GM19025 (cell line): ENCODE results near the gene ZGLP1.

Source experiments
- ATAC-seq: cut with Tn5 transposase; IDR thresholded peaks from one replicate; pipeline ENCODE4 v1.9.1; 2021; ENCODE audit warnings: mild to moderate bottlenecking, low read depth, moderate library complexity; ENCODE audit not compliant: unreplicated experiment

ZGLP1 gene

DNA sequence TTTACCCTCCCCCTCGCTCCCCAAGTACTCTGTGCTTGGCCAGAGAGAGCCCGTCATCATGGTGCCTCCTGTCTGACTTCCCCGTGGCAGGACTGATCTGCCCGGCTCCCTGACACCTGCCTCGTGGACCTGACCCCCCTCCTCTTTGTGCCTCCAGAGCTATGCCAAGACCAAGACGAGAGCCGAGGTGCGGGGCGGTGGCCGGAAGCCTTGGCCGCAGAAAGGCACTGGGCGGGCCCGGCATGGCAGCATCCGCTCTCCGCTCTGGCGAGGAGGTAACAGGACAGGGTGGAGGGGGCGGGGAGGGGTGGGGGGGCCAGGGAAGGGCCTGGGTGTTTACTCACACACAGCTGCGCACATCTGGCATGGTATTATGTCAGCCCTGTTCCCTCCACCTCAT is 53.1 kb downstream of the ZGLP1 start:
- ATAC-seq: no peak

DNA sequence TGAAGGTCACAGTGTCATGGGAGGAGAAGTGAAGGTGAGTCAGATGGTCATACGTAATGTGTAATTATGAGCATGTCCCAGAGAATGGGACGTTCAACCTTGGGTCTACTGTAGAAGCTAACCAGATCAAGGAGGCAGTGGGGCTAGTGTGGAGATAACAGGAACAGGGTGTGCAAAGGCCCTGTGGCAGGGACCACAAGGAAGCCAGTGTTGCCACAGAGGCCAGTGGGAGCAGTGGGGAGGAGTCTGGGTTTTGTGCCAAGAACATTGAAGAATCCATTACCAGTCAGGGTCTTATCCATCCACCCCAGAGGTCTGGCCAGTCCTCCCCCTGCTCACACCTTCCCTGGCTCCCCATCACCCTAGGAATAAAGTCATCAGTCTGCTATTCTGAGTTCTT is 54.3 kb downstream of the ZGLP1 start:
- no peak for ATAC-seq
